ENCODE data around the gene STPG1. TPM values are rescaled to one million over a fixed set of nuclear protein-coding genes. Genes with fewer than 3 reads are reported as not detected.

The STPG1 gene
- total and polyA plus RNA-seq, 8 donors = 7.8 to 11.1 (median 9.0) TPM

DNA sequence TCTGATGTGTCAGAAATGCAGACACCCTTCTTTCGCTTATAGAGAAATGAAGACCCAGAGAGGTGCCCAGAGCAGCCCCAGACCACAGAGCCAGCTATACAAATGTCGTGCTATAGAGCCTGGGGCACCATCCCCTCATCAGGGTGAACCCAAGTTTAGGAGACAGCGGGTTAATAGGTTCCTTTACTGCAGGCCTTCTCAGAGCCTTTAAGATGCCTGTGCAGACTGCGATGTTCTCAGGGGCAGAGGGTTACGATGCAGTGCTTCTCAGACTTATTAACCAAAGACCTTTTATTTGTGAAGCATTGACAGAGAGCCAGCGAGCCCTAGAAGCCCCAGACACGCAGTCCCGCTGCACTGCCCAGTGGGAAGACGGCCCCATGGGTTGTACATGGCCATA lies 46.9 kb downstream of the STPG1 start:
- Histone ChIP-seq H3K4me3 (no peak overlapping the region), H3K9me3 (no peaks in the 10 kb centered on the region), H3K4me1 (peaks cover 0 to 10% of the 10 kb centered on the region in 2 donors), H3K27ac (no peak overlapping the region), H3K27me3 (no peaks in the 10 kb centered on the region), H3K36me3 (peaks cover 0 to 4% of the 10 kb centered on the region in 2 donors)
- no peak for ATAC-seq
- intact Hi-C loops (cut with DNase I) = no loop called here
- no peak for DNase-seq
- TF ChIP-seq, protein P1, sequence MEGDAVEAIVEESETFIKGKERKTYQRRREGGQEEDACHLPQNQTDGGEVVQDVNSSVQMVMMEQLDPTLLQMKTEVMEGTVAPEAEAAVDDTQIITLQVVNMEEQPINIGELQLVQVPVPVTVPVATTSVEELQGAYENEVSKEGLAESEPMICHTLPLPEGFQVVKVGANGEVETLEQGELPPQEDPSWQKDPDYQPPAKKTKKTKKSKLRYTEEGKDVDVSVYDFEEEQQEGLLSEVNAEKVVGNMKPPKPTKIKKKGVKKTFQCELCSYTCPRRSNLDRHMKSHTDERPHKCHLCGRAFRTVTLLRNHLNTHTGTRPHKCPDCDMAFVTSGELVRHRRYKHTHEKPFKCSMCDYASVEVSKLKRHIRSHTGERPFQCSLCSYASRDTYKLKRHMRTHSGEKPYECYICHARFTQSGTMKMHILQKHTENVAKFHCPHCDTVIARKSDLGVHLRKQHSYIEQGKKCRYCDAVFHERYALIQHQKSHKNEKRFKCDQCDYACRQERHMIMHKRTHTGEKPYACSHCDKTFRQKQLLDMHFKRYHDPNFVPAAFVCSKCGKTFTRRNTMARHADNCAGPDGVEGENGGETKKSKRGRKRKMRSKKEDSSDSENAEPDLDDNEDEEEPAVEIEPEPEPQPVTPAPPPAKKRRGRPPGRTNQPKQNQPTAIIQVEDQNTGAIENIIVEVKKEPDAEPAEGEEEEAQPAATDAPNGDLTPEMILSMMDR (IDR thresholded peaks at IDR 0.05) = no peak

DNA sequence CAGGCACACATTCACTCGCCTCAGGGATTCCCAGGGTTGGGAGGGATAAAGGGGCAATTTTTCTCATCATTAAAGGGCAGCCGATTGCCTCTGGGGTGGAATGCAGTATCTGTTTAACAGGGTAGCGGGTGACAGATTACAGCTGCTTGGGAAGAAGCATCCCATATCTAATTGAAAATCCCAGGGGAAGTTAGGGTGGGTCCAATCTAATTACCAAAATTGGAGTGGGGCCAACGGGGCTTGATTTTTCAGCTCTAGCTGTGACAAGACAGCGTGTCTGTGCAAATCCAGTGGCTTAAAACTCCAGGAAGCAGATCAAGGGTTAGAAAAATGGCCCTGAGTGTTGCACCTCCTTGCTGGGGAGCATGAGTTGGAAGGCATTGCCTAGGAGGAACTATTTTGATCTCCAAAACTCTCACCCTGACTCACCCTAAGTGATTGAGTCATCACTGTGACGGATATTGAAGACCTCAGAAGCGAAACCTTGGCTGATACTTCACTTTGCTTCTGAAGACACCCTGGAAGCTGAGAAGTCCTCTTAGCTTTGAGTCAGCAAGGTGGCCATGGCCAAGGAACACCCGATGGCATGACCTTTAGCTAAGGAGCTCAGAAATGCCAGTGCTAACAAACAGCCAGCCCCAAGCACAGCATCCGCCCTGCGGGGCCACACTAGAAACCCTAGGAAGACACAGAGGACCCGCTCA lies 48.5 kb downstream of the STPG1 start:
- Histone ChIP-seq H3K36me3 (peaks cover 0 to 4% of the 10 kb centered on the region in 2 donors), H3K27me3 (no peaks in the 10 kb centered on the region), H3K9me3 (no peaks in the 10 kb centered on the region), H3K27ac (no peak overlapping the region), H3K4me3 (no peak overlapping the region), H3K4me1 (peaks cover 0 to 10% of the 10 kb centered on the region in 2 donors)
- ATAC-seq (peak; percentile 66), DNase-seq (no peak)
- intact Hi-C loops (cut with DNase I) = no loop called here
- TF ChIP-seq, protein P1 (IDR thresholded peaks at IDR 0.05) = no peak

DNA sequence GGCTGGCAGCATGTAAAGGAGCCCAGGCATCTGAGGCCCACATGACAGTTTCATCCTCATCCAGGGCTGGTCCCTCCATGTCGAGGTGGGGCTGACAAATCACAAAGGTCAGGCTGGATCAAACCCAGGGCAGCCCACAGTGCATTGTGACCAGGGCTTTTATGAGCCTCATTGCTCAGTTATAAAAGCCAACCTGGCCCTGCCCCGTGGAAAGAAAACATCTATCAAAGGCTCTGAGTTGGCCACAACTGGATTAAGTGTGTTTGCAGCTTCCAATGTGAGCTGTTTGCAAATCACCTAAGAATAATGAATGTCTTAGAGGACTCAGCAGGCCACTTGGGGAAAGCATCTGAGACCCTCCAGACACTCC lies 49.0 kb downstream of the STPG1 start:
- ATAC-seq = no peak
- no peak for DNase-seq
- no peaks in the 10 kb centered on the region for H3K27me3 ChIP-seq

DNA sequence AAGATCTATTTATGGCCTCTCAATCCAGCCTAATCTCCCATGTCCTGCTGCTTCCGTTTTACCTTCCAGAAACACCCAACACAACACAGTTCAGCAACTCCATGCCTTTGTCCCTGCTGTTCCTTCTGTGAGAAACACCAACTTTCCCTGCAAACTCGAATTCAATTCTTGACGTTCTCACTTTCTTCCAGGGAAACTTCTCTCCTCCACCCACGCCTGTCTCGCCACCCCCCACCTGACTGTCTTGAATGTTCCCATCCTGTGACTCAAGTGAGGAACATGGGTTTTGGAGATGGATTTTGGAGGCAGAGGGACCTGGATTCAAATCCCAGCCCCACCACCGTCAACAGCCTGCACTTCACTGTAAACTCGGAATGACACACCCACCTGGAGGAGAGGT lies 49.6 kb downstream of the STPG1 start:
- TF ChIP-seq, protein P1 (IDR thresholded peaks at IDR 0.05) = no peak
- H3K27me3 ChIP-seq = no peaks in the 10 kb centered on the region
- peaks cover 0 to 10% of the 10 kb centered on the region in 2 donors for H3K4me1 ChIP-seq
- H3K27ac ChIP-seq = no peak overlapping the region
- H3K9me3 ChIP-seq = no peaks in the 10 kb centered on the region
- no peak overlapping the region for H3K4me3 ChIP-seq
- no peak for DNase-seq
- intact Hi-C loops (cut with DNase I) = no loop called here
- H3K36me3 ChIP-seq = peaks cover 0 to 4% of the 10 kb centered on the region in 2 donors
- no peak for ATAC-seq

More for the DNA sequence above, 49.0 kb downstream of the STPG1 start:
- H3K36me3 ChIP-seq = peaks cover 0 to 4% of the 10 kb centered on the region in 2 donors
- TF ChIP-seq, protein P1 (IDR thresholded peaks at IDR 0.05) = no peak
- no peaks in the 10 kb centered on the region for H3K9me3 ChIP-seq
- H3K4me3 ChIP-seq = no peak overlapping the region
- no peak overlapping the region for H3K27ac ChIP-seq
- H3K4me1 ChIP-seq = peaks cover 0 to 10% of the 10 kb centered on the region in 2 donors
- intact Hi-C loops (cut with DNase I) = no loop called here

DNA sequence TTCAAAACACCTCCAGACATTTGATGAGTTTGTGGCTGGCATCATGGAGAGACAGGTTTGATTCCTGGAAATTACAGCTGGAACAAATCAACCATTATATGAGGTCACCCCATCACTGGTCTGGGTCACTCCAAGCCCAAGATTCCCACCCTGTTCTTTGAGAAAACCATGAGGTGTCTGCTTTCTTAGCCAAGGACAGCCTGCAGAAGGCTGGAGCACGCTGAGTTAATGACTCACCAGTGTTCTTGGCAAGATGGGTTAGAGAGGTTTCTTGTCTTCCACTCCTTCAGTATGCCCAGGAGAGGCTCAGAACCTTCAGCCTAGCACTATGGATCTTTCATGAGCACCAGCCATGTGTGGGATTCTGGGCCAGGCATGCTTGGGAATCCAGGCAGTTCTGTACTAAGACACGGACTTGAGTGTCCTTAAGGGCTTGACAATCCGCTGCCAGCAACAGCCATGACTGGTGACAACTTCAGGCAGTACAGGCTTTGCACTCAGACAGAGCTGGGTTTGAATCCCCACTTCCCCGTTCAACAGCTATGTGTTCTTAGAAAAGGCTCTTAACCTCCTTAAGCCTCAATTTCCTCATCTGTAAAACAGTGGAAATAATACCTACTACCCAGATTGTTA lies 50.5 kb downstream of the STPG1 start:
- Histone ChIP-seq H3K4me1 (peaks cover 0 to 10% of the 10 kb centered on the region in 2 donors), H3K36me3 (peaks cover 0 to 6% of the 10 kb centered on the region in 2 donors), H3K27me3 (no peaks in the 10 kb centered on the region), H3K27ac (no peak overlapping the region), H3K9me3 (no peaks in the 10 kb centered on the region), H3K4me3 (no peak overlapping the region)
- ATAC-seq (peak; percentile 56), DNase-seq (no peak)
- TF ChIP-seq, protein P1 (IDR thresholded peaks at IDR 0.05) = no peak
- intact Hi-C loops (cut with DNase I) = no loop called here

Measured in left lung (tissue), 10 donors.